Right cardiac atrium (tissue), 5 donors: ENCODE data around the gene PRR12. TPM values are rescaled to one million over a fixed set of nuclear protein-coding genes. Genes with fewer than 3 reads are reported as not detected.

Experiments
- ATAC-seq, 2 donors: fragments of 200-7000 bp; cut with Tn5 transposase; one replicate each; pipeline versions ENCODE4 v1.8.0 to v1.9.1; 2020; ENCODE audit warnings: moderate library complexity in 2 of 2, mild to moderate bottlenecking in 1 of 2
- DNase-seq, 3 donors: peaks; one replicate each; pipeline ENCODE4 v3.0.0-alpha.2; 2020
- H3K27ac ChIP-seq: one replicate; pipeline ENCODE4 v1.5.1; 2013; ENCODE audit warnings: mild to moderate bottlenecking, low read length, control low read depth, moderate library complexity
- H3K27me3 ChIP-seq: one replicate; pipeline ENCODE4 v1.6.1; 2013; ENCODE audit not compliant: control insufficient read depth, insufficient read depth
- H3K4me1 ChIP-seq: one replicate; pipeline ENCODE4 v1.6.1; 2013; ENCODE audit warnings: low read length; ENCODE audit not compliant: control insufficient read depth, insufficient read depth
- H3K4me3 ChIP-seq: one replicate; pipeline ENCODE4 v1.5.1; 2013; ENCODE audit warnings: low read length, control low read depth
- H3K9me3 ChIP-seq: one replicate; pipeline ENCODE4 v1.6.1; 2013; ENCODE audit warnings: low read length; ENCODE audit not compliant: control insufficient read depth
- WGBS: extraction: QIAGEN DNeasy Blood & Tissue Kit; methylation state at CpG from one replicate; pipeline ENCODE4 v1.1.7; 2013; 5-methylcytosine and 5-hydroxymethylcytosine counted together
- intact Hi-C, 4 donors: fragments of 100-400 bp; cut with DNase I; formaldehyde crosslinking; loops; one replicate each; pipeline versions ENCODE4 v1.11.0 to v1.14.0; 2022 to 2023
- polyA plus RNA-seq: library from polyadenylated mRNA; stranded (reverse); fragments of 200-250 nt; gene quantifications from one replicate; pipeline ENCODE4 v1.2.3, GENCODE V29; 2013
- total RNA-seq, 4 donors: library from RNA; stranded (reverse); fragmentation: NEBNext Ultra II Directional; extraction: Animal tissue kit (Norgen Biotek cat#: 25700); gene quantifications; one replicate each; pipeline ENCODE4 v1.2.1, GENCODE V29; 2021
- donor health status: healthy with polysubstance abuse.
- donor health status: DM: no; HTN: yes; CAD: no.
- donor health status: DM: no; HTN: no; CAD: no.
- donor health status: DM: no; HTN: yes; CAD: no; lungs with severe emphysema.
- donor health status: DM: yes; HTN: yes; CAD: no.

The PRR12 gene
- total and polyA plus RNA-seq, 5 donors: 9.8 to 19.9 (median 16.6) TPM

DNA sequence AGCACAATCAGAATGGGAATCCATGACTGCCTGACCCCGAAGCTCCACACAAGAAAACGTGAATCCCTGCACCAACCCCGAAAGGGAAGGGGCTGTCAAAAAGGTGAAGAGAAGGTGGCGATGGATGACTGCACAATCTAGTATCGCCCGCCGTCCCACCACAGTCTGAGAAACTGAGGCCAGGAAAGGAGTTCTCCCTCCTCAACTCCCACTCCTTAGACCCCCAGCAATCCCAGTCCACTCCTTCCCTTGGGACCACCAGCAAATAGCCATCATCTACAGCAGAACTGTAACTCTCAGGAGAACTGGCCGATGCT is 11.1 kb upstream of the PRR12 start:
- no peaks in the 10 kb centered on the region for H3K27me3 ChIP-seq
- H3K4me3 ChIP-seq: peak overlapping the region; percentile 92
- no peaks in the 10 kb centered on the region for H3K9me3 ChIP-seq
- ATAC-seq (peak; percentile 2), DNase-seq (peak in 1 of 3 donors; percentile 24)
- 1% methylated on average over 8 of the region's 8 CpGs for WGBS
- peaks cover 4% of the 10 kb centered on the region for H3K4me1 ChIP-seq
- intact Hi-C loops: loop anchor here in 1 of 4 donors (10.0 kb wide), 2 partner anchors 55 to 95 kb away; partner anchors contain the start of gene PRMT1
- peak overlapping the region; percentile 86 for H3K27ac ChIP-seq

DNA sequence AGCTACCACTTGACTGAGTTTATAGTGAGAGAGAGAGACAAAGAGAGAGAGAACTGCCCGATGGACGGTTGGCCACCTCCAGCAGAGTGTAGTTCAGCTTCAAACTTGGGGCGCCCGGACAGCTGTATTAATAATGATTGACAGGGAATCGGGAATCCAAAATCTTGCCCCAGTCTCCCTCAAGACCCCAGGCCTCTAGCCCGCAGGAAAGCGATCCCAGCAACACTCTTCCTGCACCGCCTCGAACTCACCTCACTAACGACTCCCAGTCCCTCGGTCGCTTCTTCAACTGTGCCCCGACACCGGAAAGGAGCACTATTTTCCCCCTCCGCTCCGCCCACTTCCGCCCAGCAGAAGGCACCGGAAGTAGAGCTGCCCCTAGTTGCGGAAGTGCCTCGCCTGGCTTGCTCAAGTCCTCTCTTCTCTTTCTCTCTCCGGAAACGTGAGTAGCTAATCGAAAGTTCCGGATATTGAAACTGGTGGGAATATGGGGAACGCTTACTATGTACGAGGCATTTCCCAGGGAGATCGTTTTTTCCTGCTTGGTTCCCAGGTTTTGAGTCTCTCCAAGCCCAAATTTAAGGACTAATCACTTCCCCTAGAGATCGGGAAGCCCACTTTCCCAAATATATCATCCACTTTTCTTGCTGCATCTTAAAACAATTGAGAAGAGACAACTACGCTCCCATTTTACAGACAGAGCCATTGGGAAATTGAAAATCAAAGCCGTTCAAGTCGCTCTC is 10.5 kb upstream of the PRR12 start, which contains the start of gene NOSIP:
Gene NOSIP, minus strand, starts transcription at position 293 of the 743 bp plus-strand sequence. CDS start 19,865 bp downstream, outside the sequence.
- H3K9me3 ChIP-seq: no peaks in the 10 kb centered on the region
- 2% methylated on average over 31 of the region's 31 CpGs for WGBS
- H3K27ac ChIP-seq: peak within 1 kb of the TSS; percentile 86
- H3K4me1 ChIP-seq: peaks cover 4% of the 10 kb centered on the region
- DNase-seq (peak; percentile 94 to 97 (median 97)), ATAC-seq (peak; percentile 96 to 97)
- intact Hi-C loops: loop anchor here in 1 of 4 donors (10.0 kb wide), 2 partner anchors 54 to 94 kb away; partner anchors contain the start of gene PRMT1
- H3K27me3 ChIP-seq: no peaks in the 10 kb centered on the region
- peak within 1 kb of the TSS; percentile 92 for H3K4me3 ChIP-seq

DNA sequence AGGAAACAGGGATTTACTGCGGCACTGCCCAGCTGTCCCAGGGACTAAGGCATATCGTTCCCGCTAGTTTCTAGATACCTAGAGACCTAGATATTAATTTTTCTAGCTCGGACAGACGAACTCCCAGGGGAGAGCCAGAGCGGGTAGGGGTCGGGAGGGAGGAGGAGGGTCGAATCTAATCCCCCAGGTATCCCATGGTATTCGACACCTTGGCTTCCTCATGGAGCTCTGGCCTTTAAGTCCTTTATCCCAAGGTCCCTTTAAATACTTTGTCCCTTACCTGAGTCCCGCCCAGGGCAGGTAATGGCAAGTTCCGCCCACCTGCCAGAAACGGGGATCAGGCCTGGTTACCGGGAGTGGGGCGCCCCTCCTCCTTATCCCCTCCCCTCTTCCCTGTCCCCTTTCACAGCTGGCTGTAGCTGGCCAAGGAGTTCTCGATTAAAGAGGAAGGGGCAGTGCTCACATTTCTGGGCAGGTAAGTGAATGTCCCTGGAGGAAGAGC is 9.9 kb upstream of the PRR12 start, which contains the start of gene PRRG2:
Gene PRRG2, plus strand, starts transcription at position 310 of the 502 bp plus-strand sequence. CDS start 1,904 bp downstream, outside the sequence.
- Histone ChIP-seq H3K27ac (peak within 1 kb of the TSS; percentile 86), H3K9me3 (no peaks in the 10 kb centered on the region), H3K4me3 (peak within 1 kb of the TSS; percentile 92), H3K27me3 (no peaks in the 10 kb centered on the region), H3K4me1 (peaks cover 4% of the 10 kb centered on the region)
- ATAC-seq (peak; percentile 4 to 21), DNase-seq (peak in 1 of 3 donors; percentile 46)
- intact Hi-C loops: loop anchor here in 1 of 4 donors (10.0 kb wide), 2 partner anchors 54 to 94 kb away; partner anchors contain the start of gene PRMT1
- WGBS: 31% methylated on average over 15 of the region's 15 CpGs

DNA sequence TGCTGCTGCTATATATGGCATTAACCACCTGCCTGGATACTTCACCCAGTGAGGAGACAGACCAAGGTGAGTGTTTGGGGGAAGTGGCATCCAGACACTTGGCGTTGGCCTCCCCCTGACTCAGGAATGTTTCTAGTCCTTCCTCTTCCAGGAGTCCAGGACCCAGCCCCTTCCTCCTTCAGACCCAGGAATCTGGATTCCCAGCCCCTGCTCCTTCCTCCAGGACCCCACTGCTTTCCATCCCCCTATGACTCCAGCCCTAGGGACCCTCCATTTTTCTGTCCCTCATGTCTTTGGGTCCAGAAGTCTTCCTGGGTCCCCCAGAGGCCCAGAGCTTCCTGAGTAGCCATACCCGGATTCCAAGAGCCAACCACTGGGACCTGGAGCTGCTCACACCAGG is 7.7 kb upstream of the PRR12 start:
- Histone ChIP-seq H3K27me3 (no peaks in the 10 kb centered on the region), H3K9me3 (no peaks in the 10 kb centered on the region), H3K27ac (no peak overlapping the region), H3K4me1 (peaks cover 4% of the 10 kb centered on the region), H3K4me3 (no peak overlapping the region)
- 41% methylated on average over 2 of the region's 2 CpGs for WGBS
- ATAC-seq: no peak
- DNase-seq: peak in 1 of 3 donors; percentile 27
- intact Hi-C loops: loop anchor here in 1 of 4 donors (10.0 kb wide), 2 partner anchors 52 to 92 kb away; partner anchors contain the start of gene PRMT1

DNA sequence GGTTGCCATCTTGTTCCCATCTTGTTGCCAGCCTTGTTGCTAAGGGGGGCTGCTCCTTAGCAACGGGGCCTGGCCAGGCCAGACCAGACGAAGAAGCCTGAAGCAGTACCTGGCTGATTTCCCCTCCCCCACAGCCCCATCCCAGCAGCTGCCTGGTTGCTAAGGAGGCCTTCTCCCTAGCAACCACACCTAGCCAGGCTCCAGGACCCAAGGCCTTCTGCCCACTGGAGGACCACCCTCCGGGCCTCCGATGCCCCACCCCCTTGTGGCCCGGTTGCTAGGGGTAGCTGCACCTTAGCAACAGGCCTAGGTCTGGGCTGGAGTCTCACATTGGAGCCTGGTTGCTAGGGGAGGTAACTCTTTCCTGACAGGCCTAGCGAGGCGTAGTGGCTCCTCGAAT is 6.0 kb upstream of the PRR12 start:
- DNase-seq (peak in 1 of 3 donors; percentile 43), ATAC-seq (no peak)
- H3K4me1 ChIP-seq: peaks cover under 1% of the 10 kb centered on the region
- H3K27me3 ChIP-seq: no peaks in the 10 kb centered on the region
- H3K4me3 ChIP-seq: no peak overlapping the region
- no peaks in the 10 kb centered on the region for H3K9me3 ChIP-seq
- intact Hi-C loops: loop anchor here in 1 of 4 donors (10.0 kb wide), 2 partner anchors 50 to 90 kb away; partner anchors contain the start of gene PRMT1
- WGBS: 54% methylated on average over 8 of the region's 8 CpGs
- H3K27ac ChIP-seq: no peak overlapping the region

DNA sequence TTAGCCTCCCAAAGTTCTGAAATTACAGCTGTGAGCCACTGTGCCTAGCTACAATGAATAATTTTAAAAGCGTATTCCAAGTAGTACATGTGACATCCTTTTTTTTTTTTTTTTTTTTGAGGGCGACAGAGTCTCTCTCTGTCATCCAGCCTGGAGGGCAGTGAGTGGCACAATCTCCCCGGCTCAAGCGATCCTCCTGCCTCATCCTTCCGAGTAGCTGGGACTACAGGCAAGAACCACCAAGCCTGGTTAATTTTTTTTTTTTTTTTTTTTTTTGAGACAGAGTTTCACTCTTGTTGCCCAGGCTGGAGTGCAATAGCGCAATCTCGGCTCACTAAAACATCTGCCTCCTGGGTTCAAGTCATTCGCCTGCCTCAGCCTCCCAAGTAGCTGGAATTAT is 3.8 kb upstream of the PRR12 start:
- intact Hi-C loops: loop anchor here in 1 of 4 donors (10.0 kb wide), 2 partner anchors 48 to 88 kb away; partner anchors contain the start of gene PRMT1
- H3K9me3 ChIP-seq: no peaks in the 10 kb centered on the region
- no peak overlapping the region for H3K27ac ChIP-seq
- no peak overlapping the region for H3K4me3 ChIP-seq
- 80% methylated on average over 8 of the region's 8 CpGs for WGBS
- ATAC-seq: no peak
- no peaks in the 10 kb centered on the region for H3K27me3 ChIP-seq
- peaks cover under 1% of the 10 kb centered on the region for H3K4me1 ChIP-seq
- DNase-seq: peak in 1 of 3 donors; percentile 7

DNA sequence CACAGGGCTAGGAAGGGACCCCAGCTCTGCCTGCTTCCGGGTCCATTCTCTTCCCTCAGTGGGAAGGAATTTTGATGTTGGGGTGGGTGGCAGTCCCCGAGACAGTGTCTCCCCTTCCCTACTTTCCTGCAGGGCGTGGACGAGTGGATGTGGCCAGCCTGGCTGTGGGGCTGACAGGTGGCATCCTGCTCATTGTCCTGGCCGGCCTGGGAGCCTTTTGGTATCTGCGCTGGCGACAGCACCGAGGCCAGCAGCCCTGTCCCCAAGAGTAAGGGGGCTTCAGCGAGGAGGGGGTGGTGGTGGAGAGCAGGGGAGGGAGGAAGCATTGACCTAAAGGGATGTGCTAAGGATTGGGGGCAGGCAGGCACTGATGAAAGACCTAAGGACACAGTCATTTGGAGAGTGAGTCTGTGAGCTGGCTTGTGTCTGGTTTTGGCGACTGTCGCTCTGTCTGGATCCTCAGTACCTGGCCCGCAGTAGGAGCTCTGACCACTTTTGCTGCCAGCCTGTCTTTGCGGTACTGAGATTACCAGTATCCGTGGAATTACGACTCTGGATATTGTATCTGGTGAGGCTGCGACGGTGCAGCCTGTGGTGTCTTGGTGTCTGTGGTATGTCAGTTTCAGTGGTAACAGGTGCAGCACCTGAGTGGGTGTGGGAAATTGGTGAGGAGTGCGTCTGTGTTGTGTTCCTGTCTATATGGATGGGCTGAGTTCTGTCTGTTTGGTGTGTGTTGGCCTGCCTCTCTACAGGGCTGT is 2.4 kb upstream of the PRR12 start:
- peaks cover 5% of the 10 kb centered on the region for H3K4me1 ChIP-seq
- DNase-seq (peak in 1 of 3 donors; percentile 38), ATAC-seq (no peak)
- H3K27ac ChIP-seq: no peak overlapping the region
- 66% methylated on average over 18 of the region's 18 CpGs for WGBS
- no peaks in the 10 kb centered on the region for H3K27me3 ChIP-seq
- intact Hi-C loops: loop anchor here in 1 of 4 donors (10.0 kb wide), 2 partner anchors 46 to 86 kb away; partner anchors contain the start of gene PRMT1
- H3K4me3 ChIP-seq: no peak overlapping the region
- no peaks in the 10 kb centered on the region for H3K9me3 ChIP-seq

DNA sequence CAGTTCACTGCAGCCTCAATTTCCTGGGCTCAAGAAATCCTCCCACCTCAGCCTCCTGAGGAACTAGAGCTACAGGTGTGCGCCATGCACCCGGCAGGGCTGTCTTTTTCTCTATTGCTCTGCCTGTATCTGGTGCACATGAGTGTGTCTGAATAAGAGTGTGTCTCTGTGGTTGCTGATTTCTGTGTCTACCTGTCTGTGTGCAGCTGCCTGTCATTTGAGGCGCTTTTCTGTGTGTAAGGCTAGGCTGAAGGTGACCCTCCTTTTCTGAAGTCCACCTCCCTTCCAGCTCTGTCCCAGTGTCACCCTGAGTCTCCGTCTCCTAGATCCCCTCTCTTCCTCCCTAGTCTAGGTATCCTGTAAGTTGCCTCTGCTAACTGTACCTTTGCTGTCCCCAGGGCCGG is 1.5 kb upstream of the PRR12 start:
- DNase-seq: peak in 1 of 3 donors; percentile 28
- H3K27ac ChIP-seq: peak overlapping the region; percentile 42
- WGBS: 60% methylated on average over 5 of the region's 5 CpGs
- no peak overlapping the region for H3K4me3 ChIP-seq
- intact Hi-C loops: loop anchor here in 1 of 4 donors (10.0 kb wide), 2 partner anchors 45 to 85 kb away; partner anchors contain the start of gene PRMT1
- no peak for ATAC-seq
- no peaks in the 10 kb centered on the region for H3K9me3 ChIP-seq
- H3K27me3 ChIP-seq: no peaks in the 10 kb centered on the region
- H3K4me1 ChIP-seq: peaks cover 5% of the 10 kb centered on the region

DNA sequence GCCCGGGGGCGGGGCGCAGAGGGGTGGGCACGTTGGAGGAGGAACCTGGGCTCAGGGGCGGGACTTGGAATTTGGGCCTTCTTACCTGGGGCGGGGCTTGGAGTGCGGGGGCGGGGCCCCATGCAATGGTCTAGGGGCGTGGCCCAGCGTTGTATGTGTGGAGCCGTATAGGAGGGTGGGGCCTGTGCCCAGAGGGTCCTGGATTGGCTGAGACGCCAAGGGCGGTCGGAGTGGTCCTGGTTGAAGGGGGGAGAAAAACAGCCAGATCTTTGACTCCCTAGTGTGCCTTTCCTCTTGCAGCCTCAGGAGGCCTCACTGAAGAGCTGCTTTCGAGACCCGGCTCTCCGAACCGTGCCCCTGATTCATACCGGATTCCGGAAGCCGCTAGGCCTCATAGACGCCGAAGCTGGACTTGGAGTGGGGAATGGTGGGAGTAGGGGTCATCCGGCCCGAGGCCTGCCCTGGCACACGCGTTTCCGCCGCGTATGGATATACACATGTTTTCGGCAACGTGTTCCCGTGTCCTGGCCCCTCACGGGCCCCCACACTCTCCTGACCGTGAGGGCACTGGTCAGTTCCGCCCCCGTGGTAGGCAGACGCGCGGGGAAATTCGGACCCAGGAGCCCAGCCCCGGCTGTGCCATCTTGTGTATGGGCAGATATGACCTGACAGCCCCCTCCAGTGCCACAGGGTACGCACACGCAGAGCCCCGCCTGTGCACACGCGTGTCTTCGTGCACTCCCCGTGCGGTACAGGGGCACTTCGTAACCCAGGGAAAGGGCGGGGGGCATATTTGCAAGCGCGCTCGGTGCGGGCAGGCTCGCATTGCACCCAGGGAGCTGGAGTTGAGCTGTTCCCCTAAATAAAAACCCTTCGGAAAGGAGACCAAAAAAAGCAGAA is 661 bp upstream of the PRR12 start:
- WGBS: under 1% methylated on average over 58 of the region's 58 CpGs
- Histone ChIP-seq H3K4me1 (peaks cover 5% of the 10 kb centered on the region), H3K9me3 (no peaks in the 10 kb centered on the region), H3K27ac (peak overlapping the region; percentile 89), H3K27me3 (no peaks in the 10 kb centered on the region), H3K4me3 (peak overlapping the region; percentile 98)
- intact Hi-C loops: loop anchor here in 2 of 4 donors (5.0 to 10.0 kb wide), 3 partner anchors 47 to 84 kb away; partner anchors contain the start of genes BCL2L12 (in 1 of the 2), IRF3 (in 1 of the 2) and PRMT1 (in 1 of the 2)
- DNase-seq (peak; percentile 96 to 98 (median 98)), ATAC-seq (peak; percentile 90 to 91)
